ENCODE results near the gene IL17RE.
"Not testable (repeated sequence)": the region's sequence is repeated elsewhere in the genome, so short reads cannot be mapped to it uniquely, and the experiment has no call there.

Gene IL17RE

GRCh38 chr3:9879830-9880549 is 22.7 kb upstream of the IL17RE start, which contains the start of gene CIDEC:
CIDEC (minus strand) TSS chr3:9880253; CDS start chr3:9878486, 1,767 bp downstream.
- DNase-seq (ENCODE audit: low read depth), result no peak

GRCh38 chr3:9881441-9881840 is 21.2 kb upstream of the IL17RE start:
- no peak for DNase-seq (ENCODE audit: low read depth)

- no peak for DNase-seq (ENCODE audit: low read depth)
Observed at GRCh38 chr3:9883706-9884554, 18.7 kb upstream of the IL17RE start.

- DNase-seq (ENCODE audit: low read depth), result no peak
Observed at GRCh38 chr3:9884555-9885165, 18.0 kb upstream of the IL17RE start.

GRCh38 chr3:9886328-9886727 is 16.3 kb upstream of the IL17RE start:
- DNase-seq (ENCODE audit: low read depth), result no peak

- DNase-seq (ENCODE audit: low read depth), result no peak
Observed at GRCh38 chr3:9887480-9887879, 15.2 kb upstream of the IL17RE start.

- DNase-seq (ENCODE audit: low read depth), result no peak
Observed at GRCh38 chr3:9888540-9888939, 14.1 kb upstream of the IL17RE start.

GRCh38 chr3:9889405-9889804 is 13.2 kb upstream of the IL17RE start:
- no peak for DNase-seq (ENCODE audit: low read depth)

- DNase-seq (ENCODE audit: low read depth), result peak; percentile 92
Observed at GRCh38 chr3:9890249-9891071, 12.2 kb upstream of the IL17RE start, which contains the start of gene JAGN1. JAGN1 (plus strand) TSS chr3:9890610; CDS start chr3:9890723, 113 bp downstream.

- no peak for DNase-seq (ENCODE audit: low read depth)
Observed at GRCh38 chr3:9891072-9891622, 11.5 kb upstream of the IL17RE start.

GRCh38 chr3:9893739-9894138 is 8.9 kb upstream of the IL17RE start:
- no peak for DNase-seq (ENCODE audit: low read depth)

GRCh38 chr3:9895715-9896114 is 6.9 kb upstream of the IL17RE start:
- DNase-seq (ENCODE audit: low read depth), result not testable (repeated sequence)

- DNase-seq (ENCODE audit: low read depth), result not testable (repeated sequence)
Observed at GRCh38 chr3:9896755-9897407, 5.8 kb upstream of the IL17RE start.

- DNase-seq (ENCODE audit: low read depth), result no peak
Observed at GRCh38 chr3:9897408-9898372, 5.0 kb upstream of the IL17RE start.

- no peak for DNase-seq (ENCODE audit: low read depth)
Observed at GRCh38 chr3:9898467-9899241, 4.0 kb upstream of the IL17RE start.

GRCh38 chr3:9899289-9899791 is 3.3 kb upstream of the IL17RE start:
- no peak for DNase-seq (ENCODE audit: low read depth)

GRCh38 chr3:9900965-9901415 is 1.7 kb upstream of the IL17RE start:
- not testable (repeated sequence) for DNase-seq (ENCODE audit: low read depth)

- no peak for DNase-seq (ENCODE audit: low read depth)
Observed at GRCh38 chr3:9901967-9902366, 681 bp upstream of the IL17RE start.

- DNase-seq (ENCODE audit: low read depth), result no peak
Observed at GRCh38 chr3:9903238-9903624, 583 bp downstream of the IL17RE start.
